ENCODE measurements around the gene OTOG. TPM values are rescaled to one million over a fixed set of nuclear protein-coding genes. Genes with fewer than 3 reads are reported as not detected.

OTOG gene
- total RNA-seq, 1 experiment from 2014 or later, result 5.9 TPM

- Histone ChIP-seq H3K9me3 (replicated peaks) (no peaks in the 10 kb centered on the region), H3K27me3 (no peaks in the 10 kb centered on the region), H3K4me3 (no peak overlapping the region), H3K27ac (no peak overlapping the region), H3K36me3 (no peaks in the 10 kb centered on the region), H3K4me1 (peaks cover 9% of the 10 kb centered on the region; the same call in 1 of the 2 replicates)
- no peak for DNase-seq
Observed at GRCh38 chr11:17540807-17541206, 6.3 kb upstream of the OTOG start.

- H3K9me3 ChIP-seq (replicated peaks), result no peaks in the 10 kb centered on the region
- no peak overlapping the region for H3K4me3 ChIP-seq
- H3K27me3 ChIP-seq, result no peaks in the 10 kb centered on the region
- no peak overlapping the region for H3K27ac ChIP-seq
- no peak for DNase-seq
- H3K4me1 ChIP-seq, result peaks cover 9% of the 10 kb centered on the region; the same call in 1 of the 2 replicates
- no peaks in the 10 kb centered on the region for H3K36me3 ChIP-seq
Observed at GRCh38 chr11:17541330-17541885, 5.7 kb upstream of the OTOG start.

- H3K27ac ChIP-seq, result no peak overlapping the region
- no peaks in the 10 kb centered on the region for H3K9me3 ChIP-seq (replicated peaks)
- no peaks in the 10 kb centered on the region for H3K36me3 ChIP-seq
- peaks cover 12% of the 10 kb centered on the region for H3K4me1 ChIP-seq
- H3K4me3 ChIP-seq, result no peak overlapping the region
- DNase-seq, result no peak
- no peaks in the 10 kb centered on the region for H3K27me3 ChIP-seq
Observed at GRCh38 chr11:17542249-17542648, 4.8 kb upstream of the OTOG start.

- no peaks in the 10 kb centered on the region for H3K27me3 ChIP-seq
- no peak for DNase-seq
Observed at GRCh38 chr11:17543041-17543440, 4.0 kb upstream of the OTOG start.

GRCh38 chr11:17543574-17544180 lies 3.4 kb upstream of the OTOG start:
- H3K27me3 ChIP-seq, result no peaks in the 10 kb centered on the region
- no peak for DNase-seq
- no peaks in the 10 kb centered on the region for H3K36me3 ChIP-seq
- H3K4me1 ChIP-seq, result peaks cover 12% of the 10 kb centered on the region
- H3K27ac ChIP-seq, result no peak overlapping the region
- H3K4me3 ChIP-seq, result no peak overlapping the region
- no peaks in the 10 kb centered on the region for H3K9me3 ChIP-seq (replicated peaks)

More at GRCh38 chr11:17543041-17543440, 4.0 kb upstream of the OTOG start:
- Histone ChIP-seq H3K9me3 (replicated peaks) (no peaks in the 10 kb centered on the region), H3K4me3 (no peak overlapping the region), H3K27ac (no peak overlapping the region), H3K4me1 (peaks cover 16% of the 10 kb centered on the region), H3K36me3 (no peaks in the 10 kb centered on the region)

- Histone ChIP-seq H3K4me3 (no peak within 1 kb of the TSS), H3K27me3 (no peaks in the 10 kb centered on the region), H3K27ac (no peak within 1 kb of the TSS), H3K36me3 (no peaks in the 10 kb centered on the region), H3K9me3 (replicated peaks) (no peaks in the 10 kb centered on the region), H3K4me1 (peaks cover 7% of the 10 kb centered on the region)
- no peak for DNase-seq
Observed at GRCh38 chr11:17544181-17544622, 2.9 kb upstream of the OTOG start, which contains the start of gene USH1C. USH1C (minus strand) TSS chr11:17544416; CDS start chr11:17544307, 109 bp downstream.

GRCh38 chr11:17546240-17546639 lies 819 bp upstream of the OTOG start:
- no peak overlapping the region for H3K4me3 ChIP-seq
- H3K36me3 ChIP-seq, result no peaks in the 10 kb centered on the region
- H3K4me1 ChIP-seq, result peaks cover 10% of the 10 kb centered on the region
- no peaks in the 10 kb centered on the region for H3K9me3 ChIP-seq (replicated peaks)
- no peaks in the 10 kb centered on the region for H3K27me3 ChIP-seq
- no peak overlapping the region for H3K27ac ChIP-seq
- DNase-seq, result no peak

GRCh38 chr11:17547932-17548331 lies 873 bp downstream of the OTOG start:
- DNase-seq, result peak in 1 of 2 experiments; percentile 39
- peaks cover 10% of the 10 kb centered on the region for H3K4me1 ChIP-seq
- H3K27me3 ChIP-seq, result no peaks in the 10 kb centered on the region
- no peak overlapping the region for H3K27ac ChIP-seq
- no peaks in the 10 kb centered on the region for H3K9me3 ChIP-seq (replicated peaks)
- no peaks in the 10 kb centered on the region for H3K36me3 ChIP-seq
- H3K4me3 ChIP-seq, result peak overlapping the region; percentile 55

- H3K27me3 ChIP-seq, result no peaks in the 10 kb centered on the region
- DNase-seq, result no peak
- no peak overlapping the region for H3K27ac ChIP-seq
- H3K9me3 ChIP-seq (replicated peaks), result no peaks in the 10 kb centered on the region
- no peaks in the 10 kb centered on the region for H3K36me3 ChIP-seq
- H3K4me3 ChIP-seq, result no peak overlapping the region
- H3K4me1 ChIP-seq, result peaks cover 10% of the 10 kb centered on the region
Observed at GRCh38 chr11:17548444-17548843, 1.4 kb downstream of the OTOG start.

GRCh38 chr11:17550450-17551346 lies 3.6 kb downstream of the OTOG start:
- peak in 1 of 2 experiments; percentile 35 for DNase-seq
- no peaks in the 10 kb centered on the region; the same call in 1 of the 2 replicates for H3K36me3 ChIP-seq
- H3K27me3 ChIP-seq, result no peaks in the 10 kb centered on the region
- H3K9me3 ChIP-seq (replicated peaks), result no peaks in the 10 kb centered on the region
- no peak overlapping the region for H3K4me3 ChIP-seq
- H3K4me1 ChIP-seq, result peaks cover 10% of the 10 kb centered on the region
- H3K27ac ChIP-seq, result no peak overlapping the region

GRCh38 chr11:17551347-17552040 lies 4.4 kb downstream of the OTOG start:
- no peak for DNase-seq
- Histone ChIP-seq H3K4me3 (no peak overlapping the region), H3K4me1 (peaks cover 10% of the 10 kb centered on the region), H3K27ac (no peak overlapping the region), H3K27me3 (no peaks in the 10 kb centered on the region), H3K9me3 (replicated peaks) (no peaks in the 10 kb centered on the region), H3K36me3 (no peaks in the 10 kb centered on the region; the same call in 1 of the 2 replicates)

- H3K27me3 ChIP-seq, result no peaks in the 10 kb centered on the region
- no peak overlapping the region for H3K27ac ChIP-seq
- H3K4me1 ChIP-seq, result peaks cover 7% of the 10 kb centered on the region
- DNase-seq, result no peak
- no peak overlapping the region for H3K4me3 ChIP-seq
- no peaks in the 10 kb centered on the region; the same call in 1 of the 2 replicates for H3K36me3 ChIP-seq
- H3K9me3 ChIP-seq (replicated peaks), result no peaks in the 10 kb centered on the region
Observed at GRCh38 chr11:17552041-17552355, 4.9 kb downstream of the OTOG start.

- no peak for DNase-seq
- H3K9me3 ChIP-seq (replicated peaks), result no peaks in the 10 kb centered on the region
- H3K4me1 ChIP-seq, result peaks cover 7% of the 10 kb centered on the region
- H3K27me3 ChIP-seq, result no peaks in the 10 kb centered on the region
- no peak overlapping the region for H3K4me3 ChIP-seq
- H3K27ac ChIP-seq, result no peak overlapping the region
- H3K36me3 ChIP-seq, result no peaks in the 10 kb centered on the region; the same call in 1 of the 2 replicates
Observed at GRCh38 chr11:17552392-17553248, 5.6 kb downstream of the OTOG start.

- Histone ChIP-seq H3K9me3 (replicated peaks) (no peaks in the 10 kb centered on the region), H3K36me3 (no peaks in the 10 kb centered on the region; the same call in 1 of the 2 replicates), H3K4me1 (peaks cover 3% of the 10 kb centered on the region; the same call in 1 of the 2 replicates), H3K4me3 (no peak overlapping the region), H3K27ac (no peak overlapping the region), H3K27me3 (no peaks in the 10 kb centered on the region)
- no peak for DNase-seq
Observed at GRCh38 chr11:17553249-17553546, 6.1 kb downstream of the OTOG start.
